Psoas muscle (tissue), 8 donors: ENCODE measurements around the gene SLC6A8. TPM values are rescaled to one million over a fixed set of nuclear protein-coding genes. Genes with fewer than 3 reads are reported as not detected.
"Not testable (repeated sequence)": the region's sequence is repeated elsewhere in the genome, so short reads cannot be mapped to it uniquely, and the experiment has no call there.

Source experiments
- ATAC-seq, 4 donors: fragments of 200-7000 bp; cut with Tn5 transposase; one replicate each; pipeline ENCODE4 v1.9.1; 2020; ENCODE audit warnings: moderate library complexity in 3 of 4, mild to moderate bottlenecking in 2 of 4
- DNase-seq, 2 donors: peaks; one replicate each; pipeline ENCODE4 v3.0.0-alpha.2; 2020
- H3K27ac ChIP-seq: fragments of 200-600 bp; one replicate; pipeline ENCODE4 v1.8.0; 2022
- H3K27me3 ChIP-seq, 3 donors: fragments of 200-600 bp in 1 of 3; one replicate each; pipeline versions ENCODE4 v1.6.1 to v1.8.0; 2013 to 2022; ENCODE audit warnings: low read length in 2 of 3, mild to moderate bottlenecking in 2 of 3, moderate library complexity in 1 of 3; ENCODE audit not compliant: insufficient read depth in 3 of 3
- H3K36me3 ChIP-seq, 2 donors: fragments of 200-600 bp in 1 of 2; one replicate each; pipeline versions ENCODE4 v1.6.1 to v1.8.0; 2013 to 2022; ENCODE audit warnings: low read depth in 1 of 2, mild to moderate bottlenecking in 1 of 2, moderate library complexity in 1 of 2; ENCODE audit not compliant: insufficient read depth in 1 of 2
- H3K4me1 ChIP-seq: fragments of 200-600 bp; one replicate; pipeline ENCODE4 v1.8.0; 2022
- H3K4me3 ChIP-seq: fragments of 200-600 bp; one replicate; pipeline ENCODE4 v1.8.0; 2022; ENCODE audit warnings: mild to moderate bottlenecking
- H3K9me3 ChIP-seq: fragments of 200-600 bp; one replicate; pipeline ENCODE4 v1.8.0; 2022
- WGBS, 3 donors: extraction: QIAGEN DNeasy Blood & Tissue Kit; methylation state at CpG; one replicate each; pipeline versions ENCODE4 v1.1.6 to v1.1.7; 2013; 5-methylcytosine and 5-hydroxymethylcytosine counted together
- intact Hi-C, 2 donors: fragments of 100-400 bp; cut with DNase I; formaldehyde crosslinking; loops; one replicate each; pipeline versions ENCODE4 v1.11.0 to v1.14.2; 2022
- polyA plus RNA-seq, 3 donors: library from polyadenylated mRNA; stranded (reverse); fragments of 200-250 nt; gene quantifications; one replicate each; pipeline ENCODE4 v1.2.3, GENCODE V29; 2013
- total RNA-seq, 4 donors: library from RNA; stranded (reverse); fragmentation: NEBNext Ultra II Directional in 2 of 4; extraction: Animal tissue kit (Norgen Biotek cat#: 25700) in 2 of 4; gene quantifications; one replicate each; pipeline versions ENCODE4 v1.2.1 to v1.2.4, GENCODE V29; 2021 to 2023
- TF ChIP-seq, protein P1 (sequence below): fragments of 200-600 bp; IDR thresholded peaks from one replicate; pipeline ENCODE4 v1.8.0; 2022; ENCODE audit warnings: antibody characterized with exemption
- donor health status: healthy with polysubstance abuse.
- donor health status: DM: no; HTN: no; CAD: no; lungs with moderate emphysema.
- donor health status: Bipolar disorder and iron deficiency.
- donor health status: healthy.
- donor health status: DM: yes; HTN: yes; CAD: no.
- donor health status: DM: no; HTN: no; CAD: no.
- donor health status: DM: no; HTN: no; CAD: no.
- donor health status: DM: yes; HTN: yes; CAD: no.

Gene SLC6A8
- total and polyA plus RNA-seq, 7 donors: 82.2 to 256 (median 104) TPM

- H3K4me3 ChIP-seq: no peak overlapping the region
- intact Hi-C loops: no loop called here
These were observed 56.7 kb downstream of the SLC6A8 start for GRCh38 chrX:153744210-153745066.

DNA sequence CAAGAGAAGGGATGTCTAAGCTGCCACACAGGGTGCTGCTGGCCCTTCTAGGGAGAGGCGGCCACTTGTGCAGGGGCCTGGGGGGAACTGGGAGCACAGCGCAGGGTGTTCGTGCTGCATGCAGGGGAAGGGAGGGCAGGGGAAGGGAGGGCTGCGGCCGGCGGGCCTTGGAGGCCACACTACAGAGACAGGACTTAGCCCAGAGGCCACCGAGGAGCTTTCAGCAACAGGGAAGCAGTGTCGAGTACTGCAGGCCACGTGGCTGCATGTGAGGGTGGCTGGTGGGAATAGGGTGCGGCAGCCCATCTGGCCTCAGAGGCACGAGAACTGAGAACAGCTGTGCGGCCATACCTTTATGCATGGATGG, 57.3 kb downstream of the SLC6A8 start:
- H3K4me1 ChIP-seq, H3K27ac ChIP-seq, intact Hi-C loops, H3K4me3 ChIP-seq, ATAC-seq, H3K9me3 ChIP-seq: not testable (repeated sequence)
- DNase-seq: peak in 1 of 2 donors; percentile 49
- peaks cover 0 to 11% of the 10 kb centered on the region in 2 donors for H3K36me3 ChIP-seq
- WGBS, 3 donors: 32 to 59% (median 37%) methylated on average over 9 to 12 of the region's 12 CpGs
- peaks cover 0 to 16% (median 0%) of the 10 kb centered on the region in 3 donors for H3K27me3 ChIP-seq

More at GRCh38 chrX:153744210-153745066, 56.7 kb downstream of the SLC6A8 start:
- 11 to 27% (median 21%) methylated on average over 17 to 38 of the region's 38 CpGs for WGBS, 3 donors
- ATAC-seq (no peak), DNase-seq (peak in 1 of 2 donors; percentile 23)
- Histone ChIP-seq H3K36me3 (peaks cover 0 to 13% of the 10 kb centered on the region in 2 donors), H3K9me3 (no peaks in the 10 kb centered on the region), H3K27me3 (peaks cover 0 to 16% (median 0%) of the 10 kb centered on the region in 3 donors), H3K4me1 (no peaks in the 10 kb centered on the region), H3K27ac (no peak overlapping the region)
- TF ChIP-seq, protein P1, sequence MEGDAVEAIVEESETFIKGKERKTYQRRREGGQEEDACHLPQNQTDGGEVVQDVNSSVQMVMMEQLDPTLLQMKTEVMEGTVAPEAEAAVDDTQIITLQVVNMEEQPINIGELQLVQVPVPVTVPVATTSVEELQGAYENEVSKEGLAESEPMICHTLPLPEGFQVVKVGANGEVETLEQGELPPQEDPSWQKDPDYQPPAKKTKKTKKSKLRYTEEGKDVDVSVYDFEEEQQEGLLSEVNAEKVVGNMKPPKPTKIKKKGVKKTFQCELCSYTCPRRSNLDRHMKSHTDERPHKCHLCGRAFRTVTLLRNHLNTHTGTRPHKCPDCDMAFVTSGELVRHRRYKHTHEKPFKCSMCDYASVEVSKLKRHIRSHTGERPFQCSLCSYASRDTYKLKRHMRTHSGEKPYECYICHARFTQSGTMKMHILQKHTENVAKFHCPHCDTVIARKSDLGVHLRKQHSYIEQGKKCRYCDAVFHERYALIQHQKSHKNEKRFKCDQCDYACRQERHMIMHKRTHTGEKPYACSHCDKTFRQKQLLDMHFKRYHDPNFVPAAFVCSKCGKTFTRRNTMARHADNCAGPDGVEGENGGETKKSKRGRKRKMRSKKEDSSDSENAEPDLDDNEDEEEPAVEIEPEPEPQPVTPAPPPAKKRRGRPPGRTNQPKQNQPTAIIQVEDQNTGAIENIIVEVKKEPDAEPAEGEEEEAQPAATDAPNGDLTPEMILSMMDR: no peak

Other genes starting within 250 kb of the SLC6A8 start
- gene TREX2, start 241.9 kb upstream of the SLC6A8 start, total RNA-seq: under 1 TPM in 3 of 4 donors, not detected in 1; 0.25 to 0.56 (median 0.42) TPM
- gene TREX2, start 241.9 kb upstream of the SLC6A8 start, polyA plus RNA-seq: under 1 TPM in 2 of 3 donors, not detected in 1; 0.10 to 0.27 TPM
- 10 to 100 TPM; 10.7 to 17.3 (median 12.7) TPM for gene HAUS7, start 217.3 kb upstream of the SLC6A8 start, total RNA-seq
- 10 to 100 TPM in 2 of 3 donors, 1 to 10 TPM in 1; 8.3 to 18.5 (median 15.0) TPM for gene HAUS7, start 217.3 kb upstream of the SLC6A8 start, polyA plus RNA-seq
- 10 to 100 TPM; 12.6 to 62.4 (median 23.6) TPM for gene BGN, start 192.9 kb upstream of the SLC6A8 start, total RNA-seq
- 1 to 10 TPM; 6.7 to 9.9 (median 8.4) TPM for gene BGN, start 192.9 kb upstream of the SLC6A8 start, polyA plus RNA-seq
- gene ATP2B3, start 170.3 kb upstream of the SLC6A8 start, total RNA-seq: under 1 TPM in 1 of 4 donors, not detected in 3; 0.04 TPM
- gene ATP2B3, start 170.3 kb upstream of the SLC6A8 start, polyA plus RNA-seq: under 1 TPM in 2 of 3 donors, not detected in 1; 0.01 TPM
- gene CCNQ, start 88.8 kb upstream of the SLC6A8 start, total RNA-seq: 10 to 100 TPM; 17.0 to 34.3 (median 20.6) TPM
- gene CCNQ, start 88.8 kb upstream of the SLC6A8 start, polyA plus RNA-seq: 10 to 100 TPM; 47.8 to 53.5 (median 48.6) TPM
- gene DUSP9, start 40.7 kb upstream of the SLC6A8 start, total RNA-seq: not detected
- not detected for gene DUSP9, start 40.7 kb upstream of the SLC6A8 start, polyA plus RNA-seq
- gene PNCK, start 14.1 kb upstream of the SLC6A8 start, total RNA-seq: 1 to 10 TPM in 1 of 4 donors, under 1 TPM in 3; 0.79 to 1.9 (median 0.92) TPM
- 1 to 10 TPM in 1 of 3 donors, under 1 TPM in 2; 0.21 to 1.0 (median 0.35) TPM for gene PNCK, start 14.1 kb upstream of the SLC6A8 start, polyA plus RNA-seq
- gene BCAP31, start 36.5 kb downstream of the SLC6A8 start, total RNA-seq: 10 to 100 TPM; 65.4 to 71.6 (median 66.0) TPM
- 10 to 100 TPM; 63.7 to 97.3 (median 72.1) TPM for gene BCAP31, start 36.5 kb downstream of the SLC6A8 start, polyA plus RNA-seq
- 10 to 100 TPM; 16.0 to 27.1 (median 20.9) TPM for gene ABCD1, start 36.9 kb downstream of the SLC6A8 start, total RNA-seq
- gene ABCD1, start 36.9 kb downstream of the SLC6A8 start, polyA plus RNA-seq: 10 to 100 TPM; 11.7 to 36.0 (median 15.8) TPM
- 1 to 10 TPM in 1 of 4 donors, under 1 TPM in 3; 0.27 to 1.5 (median 0.73) TPM for gene PLXNB3, start 76.3 kb downstream of the SLC6A8 start, total RNA-seq
- under 1 TPM; 0.13 to 0.35 (median 0.31) TPM for gene PLXNB3, start 76.3 kb downstream of the SLC6A8 start, polyA plus RNA-seq
- 100 to 1,000 TPM in 1 of 4 donors, 10 to 100 TPM in 3; 43.7 to 140 (median 61.4) TPM for gene SRPK3, start 93.1 kb downstream of the SLC6A8 start, total RNA-seq
- gene SRPK3, start 93.1 kb downstream of the SLC6A8 start, polyA plus RNA-seq: 10 to 100 TPM; 14.5 to 37.4 (median 23.3) TPM
- gene IDH3G, start 106.4 kb downstream of the SLC6A8 start, total RNA-seq: 10 to 100 TPM; 45.6 to 56.9 (median 51.8) TPM
- gene IDH3G, start 106.4 kb downstream of the SLC6A8 start, polyA plus RNA-seq: 10 to 100 TPM; 25.0 to 54.2 (median 44.3) TPM
- 10 to 100 TPM; 57.2 to 86.6 (median 71.2) TPM for gene SSR4, start 106.7 kb downstream of the SLC6A8 start, total RNA-seq
- 100 to 1,000 TPM in 2 of 3 donors, 10 to 100 TPM in 1; 84.5 to 198 (median 107) TPM for gene SSR4, start 106.7 kb downstream of the SLC6A8 start, polyA plus RNA-seq
- 1 to 10 TPM in 3 of 4 donors, under 1 TPM in 1; 0.50 to 2.1 (median 1.4) TPM for gene PDZD4, start 142.6 kb downstream of the SLC6A8 start, total RNA-seq
- 1 to 10 TPM in 1 of 3 donors, under 1 TPM in 2; 0.65 to 1.3 (median 0.79) TPM for gene PDZD4, start 142.6 kb downstream of the SLC6A8 start, polyA plus RNA-seq
- gene L1CAM, start 198.2 kb downstream of the SLC6A8 start, total RNA-seq: 1 to 10 TPM in 2 of 4 donors, under 1 TPM in 2; 0.22 to 1.5 (median 0.90) TPM
- gene L1CAM, start 198.2 kb downstream of the SLC6A8 start, polyA plus RNA-seq: under 1 TPM; 0.36 to 0.46 (median 0.39) TPM
- 1 to 10 TPM; 1.3 to 4.8 (median 2.0) TPM for gene AVPR2, start 216.7 kb downstream of the SLC6A8 start, total RNA-seq
- gene AVPR2, start 216.7 kb downstream of the SLC6A8 start, polyA plus RNA-seq: 1 to 10 TPM; 1.4 to 3.2 (median 2.5) TPM
- gene ARHGAP4, start 238.3 kb downstream of the SLC6A8 start, total RNA-seq: 1 to 10 TPM; 5.1 to 8.0 (median 6.4) TPM
- 1 to 10 TPM; 5.8 to 7.6 (median 6.8) TPM for gene ARHGAP4, start 238.3 kb downstream of the SLC6A8 start, polyA plus RNA-seq
- 100 to 1,000 TPM; 105 to 166 (median 115) TPM for gene NAA10, start 247.1 kb downstream of the SLC6A8 start, total RNA-seq
- gene NAA10, start 247.1 kb downstream of the SLC6A8 start, polyA plus RNA-seq: 100 to 1,000 TPM; 168 to 203 (median 193) TPM